Measurements from ENCODE around the gene TSBP1. TPM values are rescaled to one million over a fixed set of nuclear protein-coding genes. Genes with fewer than 3 reads are reported as not detected.

TSBP1 gene
- total and polyA plus RNA-seq, 7 donors, result not detected

DNA sequence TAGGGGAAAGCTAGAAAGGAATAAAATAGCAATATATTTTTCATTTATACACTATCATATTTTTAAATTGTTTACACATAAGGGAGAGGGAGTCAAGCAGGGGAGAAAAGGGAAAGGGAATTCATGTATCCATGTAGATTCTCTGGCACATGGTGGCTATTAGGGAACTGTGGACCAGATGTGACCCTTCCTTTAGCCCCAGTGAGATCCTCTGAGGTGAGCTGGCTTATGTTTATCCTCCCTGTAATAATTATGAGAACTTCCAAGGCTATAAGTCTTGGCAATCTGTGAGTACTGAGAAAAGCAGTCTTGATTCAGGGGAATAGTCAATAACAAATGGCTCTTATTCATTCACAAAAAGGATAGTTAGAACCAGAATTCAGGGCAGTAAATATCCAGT lies 42.6 kb downstream of the TSBP1 start:
- Histone ChIP-seq H3K4me3 (no peak overlapping the region), H3K36me3 (ENCODE audit: insufficient read depth in 1 of 2, low read depth in 1 of 2) (no peaks in the 10 kb centered on the region), H3K27ac (no peak overlapping the region), H3K27me3 (ENCODE audit: insufficient read depth in 3 of 3, low read length in 2 of 3) (no peaks in the 10 kb centered on the region), H3K9me3 (no peaks in the 10 kb centered on the region), H3K4me1 (no peaks in the 10 kb centered on the region)
- DNase-seq (no peak), ATAC-seq (no peak)
- intact Hi-C loops (cut with DNase I), result no loop called here
- TF ChIP-seq, protein P1, sequence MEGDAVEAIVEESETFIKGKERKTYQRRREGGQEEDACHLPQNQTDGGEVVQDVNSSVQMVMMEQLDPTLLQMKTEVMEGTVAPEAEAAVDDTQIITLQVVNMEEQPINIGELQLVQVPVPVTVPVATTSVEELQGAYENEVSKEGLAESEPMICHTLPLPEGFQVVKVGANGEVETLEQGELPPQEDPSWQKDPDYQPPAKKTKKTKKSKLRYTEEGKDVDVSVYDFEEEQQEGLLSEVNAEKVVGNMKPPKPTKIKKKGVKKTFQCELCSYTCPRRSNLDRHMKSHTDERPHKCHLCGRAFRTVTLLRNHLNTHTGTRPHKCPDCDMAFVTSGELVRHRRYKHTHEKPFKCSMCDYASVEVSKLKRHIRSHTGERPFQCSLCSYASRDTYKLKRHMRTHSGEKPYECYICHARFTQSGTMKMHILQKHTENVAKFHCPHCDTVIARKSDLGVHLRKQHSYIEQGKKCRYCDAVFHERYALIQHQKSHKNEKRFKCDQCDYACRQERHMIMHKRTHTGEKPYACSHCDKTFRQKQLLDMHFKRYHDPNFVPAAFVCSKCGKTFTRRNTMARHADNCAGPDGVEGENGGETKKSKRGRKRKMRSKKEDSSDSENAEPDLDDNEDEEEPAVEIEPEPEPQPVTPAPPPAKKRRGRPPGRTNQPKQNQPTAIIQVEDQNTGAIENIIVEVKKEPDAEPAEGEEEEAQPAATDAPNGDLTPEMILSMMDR (IDR thresholded peaks at IDR 0.05), result no peak

DNA sequence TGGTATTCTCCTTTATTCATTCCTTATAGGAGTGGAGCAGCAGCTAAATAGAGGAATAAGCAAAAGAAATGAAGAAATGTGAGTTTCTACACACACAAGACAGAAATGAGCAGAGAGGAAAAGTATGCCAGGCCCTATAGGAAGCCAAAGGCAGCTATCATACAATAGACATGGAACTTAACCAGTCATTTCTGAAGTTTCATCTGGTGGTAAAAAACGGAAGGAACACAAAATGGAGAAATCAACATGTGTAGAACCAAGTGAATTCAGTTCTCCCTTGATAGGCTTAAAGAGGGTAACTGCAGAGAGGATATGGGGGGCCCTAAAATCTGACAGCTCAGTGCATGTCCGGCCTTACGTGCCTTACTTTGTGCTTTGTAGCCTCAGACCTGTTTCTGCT lies 44.6 kb downstream of the TSBP1 start:
- H3K9me3 ChIP-seq, result no peaks in the 10 kb centered on the region
- WGBS, 3 donors, result 59 to 89% (median 84%) methylated on average over 3 of the region's 3 CpGs
- H3K27me3 ChIP-seq (ENCODE audit: insufficient read depth in 3 of 3, low read length in 2 of 3), result no peaks in the 10 kb centered on the region
- no peak overlapping the region for H3K27ac ChIP-seq
- TF ChIP-seq, protein P1 (IDR thresholded peaks at IDR 0.05), result no peak
- no peaks in the 10 kb centered on the region for H3K36me3 ChIP-seq (ENCODE audit: insufficient read depth in 1 of 2, low read depth in 1 of 2)
- DNase-seq, result no peak
- no peaks in the 10 kb centered on the region for H3K4me1 ChIP-seq
- intact Hi-C loops (cut with DNase I), result no loop called here
- no peak overlapping the region for H3K4me3 ChIP-seq
- no peak for ATAC-seq

DNA sequence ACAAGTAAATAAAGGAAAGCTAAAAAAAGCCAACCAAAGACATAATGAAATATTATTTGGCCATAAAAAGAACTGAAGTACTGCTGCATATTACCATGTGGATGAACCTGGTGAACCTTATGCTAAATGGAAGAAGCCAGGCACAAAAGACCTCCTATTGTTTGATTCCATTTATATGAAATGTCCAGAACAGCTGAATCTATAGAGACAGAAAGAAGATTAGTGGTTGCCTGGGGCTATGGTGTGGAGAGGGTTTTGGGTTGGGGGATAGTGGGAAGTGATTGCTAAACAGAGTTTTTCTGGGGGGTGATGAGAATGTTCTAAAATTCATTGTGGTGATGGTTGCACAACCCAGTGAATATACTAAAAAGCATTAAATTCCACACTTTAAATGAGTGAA lies 53.2 kb downstream of the TSBP1 start:
- no peaks in the 10 kb centered on the region for H3K9me3 ChIP-seq
- H3K4me1 ChIP-seq, result no peaks in the 10 kb centered on the region
- TF ChIP-seq, protein P1 (IDR thresholded peaks at IDR 0.05), result no peak
- DNase-seq (no peak), ATAC-seq (no peak)
- H3K27me3 ChIP-seq (ENCODE audit: insufficient read depth in 3 of 3, low read length in 2 of 3), result no peaks in the 10 kb centered on the region
- no peaks in the 10 kb centered on the region for H3K36me3 ChIP-seq (ENCODE audit: insufficient read depth in 1 of 2, low read depth in 1 of 2)
- intact Hi-C loops (cut with DNase I), result no loop called here
- no peak overlapping the region for H3K4me3 ChIP-seq
- H3K27ac ChIP-seq, result no peak overlapping the region

DNA sequence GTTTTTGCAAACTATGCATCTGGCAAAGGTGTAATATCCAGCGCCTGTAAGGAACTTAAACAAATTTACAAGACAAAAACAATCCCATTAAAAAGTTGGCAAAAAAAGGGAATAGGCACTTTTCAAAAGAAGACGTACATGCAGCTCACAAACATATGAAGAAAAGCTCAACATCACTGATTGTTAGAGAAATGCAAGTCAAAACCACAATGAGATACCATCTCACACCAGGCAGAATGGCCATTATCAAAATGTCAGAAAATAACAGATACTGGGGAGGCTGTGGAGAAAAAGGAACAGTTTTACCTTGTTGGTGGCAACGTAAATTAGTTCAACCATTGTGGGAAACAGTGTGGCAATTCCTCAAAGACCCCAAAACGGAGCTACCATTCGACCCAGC lies 54.2 kb downstream of the TSBP1 start:
- WGBS, 3 donors, result 67 to 69% (median 69%) methylated on average over 5 of the region's 5 CpGs

DNA sequence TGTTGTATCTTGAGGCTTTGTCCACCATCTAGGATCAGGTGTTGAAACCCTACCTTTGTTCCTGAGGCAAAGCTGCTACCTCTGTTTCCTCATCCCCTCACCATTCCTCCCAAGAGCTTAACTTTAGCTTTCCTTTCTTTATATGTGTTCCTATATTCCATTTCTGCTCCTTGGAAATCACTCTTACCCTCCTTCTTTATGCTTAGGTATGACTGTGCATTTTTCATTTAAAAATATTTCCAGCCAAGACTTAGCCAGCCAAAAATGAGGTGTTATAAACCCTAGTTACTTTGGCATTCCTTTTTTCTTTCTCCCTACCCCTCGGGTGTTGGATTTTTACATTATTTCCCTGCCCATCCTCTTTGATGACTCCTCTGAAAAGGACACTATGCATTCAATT lies 57.7 kb downstream of the TSBP1 start:
- 91 to 100% (median 100%) methylated on average over 1 of the region's 1 CpG for WGBS, 3 donors
- intact Hi-C loops (cut with DNase I), result no loop called here
- H3K4me3 ChIP-seq, result no peak overlapping the region
- no peaks in the 10 kb centered on the region for H3K27me3 ChIP-seq (ENCODE audit: insufficient read depth in 3 of 3, low read length in 2 of 3)
- H3K4me1 ChIP-seq, result no peaks in the 10 kb centered on the region
- no peaks in the 10 kb centered on the region for H3K36me3 ChIP-seq (ENCODE audit: insufficient read depth in 1 of 2, low read depth in 1 of 2)
- H3K9me3 ChIP-seq, result no peaks in the 10 kb centered on the region
- TF ChIP-seq, protein P1 (IDR thresholded peaks at IDR 0.05), result no peak
- DNase-seq, result no peak
- H3K27ac ChIP-seq, result no peak overlapping the region
- no peak for ATAC-seq

More for the DNA sequence above, 54.2 kb downstream of the TSBP1 start:
- ATAC-seq (no peak), DNase-seq (no peak)
- no peak overlapping the region for H3K27ac ChIP-seq
- H3K36me3 ChIP-seq (ENCODE audit: insufficient read depth in 1 of 2, low read depth in 1 of 2), result no peaks in the 10 kb centered on the region
- TF ChIP-seq, protein P1 (IDR thresholded peaks at IDR 0.05), result no peak
- no peak overlapping the region for H3K4me3 ChIP-seq
- no peaks in the 10 kb centered on the region for H3K27me3 ChIP-seq (ENCODE audit: insufficient read depth in 3 of 3, low read length in 2 of 3)
- H3K9me3 ChIP-seq, result no peaks in the 10 kb centered on the region
- no peaks in the 10 kb centered on the region for H3K4me1 ChIP-seq
- intact Hi-C loops (cut with DNase I), result no loop called here

Measured in psoas muscle (tissue), 8 donors.